ENCODE results near the gene TNFRSF11A.

DNA sequence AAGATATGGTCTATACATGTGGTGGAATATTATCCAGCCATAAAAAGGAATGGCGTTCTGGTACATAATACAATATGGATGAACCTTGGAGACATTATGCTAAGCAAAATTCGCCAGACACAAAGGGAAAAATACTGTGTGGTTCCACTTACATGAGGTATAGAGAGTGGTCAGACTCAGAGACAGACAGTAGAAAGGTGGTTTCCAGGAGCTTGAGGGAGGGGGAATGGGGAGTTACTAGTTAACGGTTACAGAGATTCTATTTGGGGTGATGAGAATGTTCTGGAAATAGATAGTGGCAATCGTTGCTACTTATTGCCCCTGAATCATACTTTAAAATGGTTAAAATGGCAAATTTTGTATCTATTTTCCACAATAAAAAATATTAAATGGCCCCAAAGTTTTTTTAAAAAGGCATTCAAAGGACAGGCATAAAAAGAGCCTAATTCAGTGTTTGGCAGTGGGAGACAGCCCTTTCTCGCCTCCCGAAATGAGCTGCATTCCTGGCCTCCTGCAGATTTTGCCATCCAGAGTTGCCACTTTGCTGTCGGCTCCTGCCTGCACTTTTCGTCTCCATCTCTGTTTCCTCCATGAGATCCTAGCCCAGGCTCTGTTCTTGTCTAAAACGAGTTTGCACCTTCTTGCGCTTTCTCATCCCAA lies 13.5 kb downstream of the TNFRSF11A start:
- no peak for TF ChIP-seq POLR2A (IDR thresholded peaks at IDR 0.05; ENCODE audit: low read length)
- TF ChIP-seq GATA1 (IDR thresholded peaks at IDR 0.05; ENCODE audit: low read depth, low read length): no peak
